Measurements from ENCODE around the gene CNNM1.

Gene CNNM1

GRCh38 chr10:99329304-99329553 lies at the start of gene CNNM1:
CNNM1 (plus strand) TSS chr10:99329356; CDS start chr10:99329388, 32 bp downstream.
- no peak for DNase-seq (ENCODE audit: low read depth)

- DNase-seq (ENCODE audit: low read depth), result no peak
These were observed 49.5 kb upstream of the CNNM1 start for GRCh38 chr10:99279626-99280111.

DNA sequence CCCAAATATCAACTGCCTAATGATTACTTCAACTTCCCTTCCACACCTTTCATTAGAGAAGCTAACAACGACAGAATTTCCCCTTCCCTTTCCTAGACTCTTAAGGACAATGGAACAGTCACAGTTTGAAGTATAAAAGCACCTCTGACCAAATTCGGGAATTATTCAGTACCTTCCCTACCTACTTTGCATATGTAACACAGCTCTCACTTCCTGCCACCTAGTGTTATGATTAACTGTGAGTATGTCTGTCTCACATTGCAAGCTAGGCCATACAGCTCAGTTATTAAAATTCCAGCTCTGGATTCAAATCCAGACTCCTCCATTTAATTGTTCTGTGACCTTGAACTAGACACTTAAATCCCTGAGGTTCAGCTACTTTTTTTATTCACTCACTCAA lies 48.7 kb upstream of the CNNM1 start:
- DNase-seq (ENCODE audit: low read depth), result no peak

DNA sequence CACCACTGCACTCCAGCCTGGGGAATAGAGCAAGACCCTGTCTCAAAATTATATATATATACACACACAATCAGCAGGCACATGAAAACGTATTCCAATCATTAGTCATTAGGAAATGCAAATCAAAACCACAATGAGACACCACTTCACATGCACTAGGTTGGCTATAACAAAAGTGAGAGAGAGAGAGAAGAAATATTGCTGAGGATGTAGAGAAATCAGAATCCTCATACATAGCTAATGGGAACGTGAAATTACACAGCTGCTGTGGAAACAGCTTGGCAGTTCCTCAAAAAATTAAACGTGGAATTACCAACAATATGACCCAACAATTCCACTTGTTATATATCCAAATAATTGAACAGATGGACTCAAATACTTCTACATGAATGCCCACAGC lies 43.3 kb upstream of the CNNM1 start:
- DNase-seq (ENCODE audit: low read depth), result no peak

- DNase-seq (ENCODE audit: low read depth), result no peak
These were observed 38.9 kb upstream of the CNNM1 start for GRCh38 chr10:99290306-99290705.

DNA sequence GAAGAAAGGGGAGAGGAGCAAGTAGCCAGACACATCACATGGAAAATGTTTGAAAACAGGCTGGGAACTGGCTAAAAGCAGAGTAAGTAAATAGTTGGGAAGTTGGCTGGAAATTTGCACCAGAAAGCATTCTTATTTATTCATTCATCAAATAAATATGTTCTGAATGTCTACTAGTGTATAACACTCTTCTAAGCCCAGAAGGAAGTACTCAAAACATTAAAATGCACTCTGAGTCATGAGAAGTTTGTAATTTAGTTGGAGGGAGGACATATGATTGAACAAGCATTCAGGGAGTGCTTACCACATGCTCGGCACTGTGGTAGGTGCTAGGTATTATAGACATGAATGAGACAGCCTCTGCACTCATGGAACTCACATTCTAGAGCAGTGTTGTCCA lies 37.0 kb upstream of the CNNM1 start:
- DNase-seq (ENCODE audit: low read depth), result no peak

DNA sequence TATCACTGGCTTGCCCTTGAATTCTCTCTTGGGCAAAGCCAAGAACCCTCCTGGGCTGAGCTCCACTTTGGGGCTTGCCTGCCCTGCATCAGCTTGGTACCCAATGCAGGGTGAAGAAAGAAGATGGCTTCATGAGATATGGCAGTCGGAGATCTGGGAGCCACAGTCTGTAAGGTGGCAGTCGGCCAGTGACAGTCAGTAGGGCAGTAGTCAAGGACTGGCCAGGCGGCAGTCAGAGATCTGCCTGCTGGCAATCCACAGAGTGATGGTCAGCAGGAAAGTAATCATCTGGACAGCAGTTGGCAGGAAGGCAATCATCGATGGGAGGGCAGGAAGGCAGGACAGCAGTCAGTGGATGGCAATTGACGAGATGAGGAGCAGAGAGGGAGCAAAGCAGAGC lies 32.6 kb upstream of the CNNM1 start:
- DNase-seq (ENCODE audit: low read depth), result no peak

DNA sequence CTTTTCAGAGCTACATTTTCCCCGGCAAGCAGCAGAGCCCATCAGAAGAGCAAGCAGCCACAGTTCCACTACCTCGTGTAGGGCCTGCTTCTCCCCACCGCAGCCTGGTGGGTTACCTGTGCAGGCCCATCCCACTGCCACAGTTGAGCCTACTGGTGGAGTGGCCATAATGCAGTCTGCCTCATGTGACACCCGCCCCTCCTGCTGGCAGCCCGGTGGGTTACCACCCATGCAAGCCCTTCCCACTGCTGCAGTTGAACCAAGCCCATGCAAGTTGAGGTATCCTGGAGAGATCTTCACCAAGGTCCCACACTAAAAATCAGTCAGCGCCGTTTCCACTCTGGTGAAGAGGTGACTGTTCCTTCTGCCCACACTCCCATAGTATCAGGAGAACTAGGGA lies 32.1 kb upstream of the CNNM1 start:
- DNase-seq (ENCODE audit: low read depth), result no peak

DNA sequence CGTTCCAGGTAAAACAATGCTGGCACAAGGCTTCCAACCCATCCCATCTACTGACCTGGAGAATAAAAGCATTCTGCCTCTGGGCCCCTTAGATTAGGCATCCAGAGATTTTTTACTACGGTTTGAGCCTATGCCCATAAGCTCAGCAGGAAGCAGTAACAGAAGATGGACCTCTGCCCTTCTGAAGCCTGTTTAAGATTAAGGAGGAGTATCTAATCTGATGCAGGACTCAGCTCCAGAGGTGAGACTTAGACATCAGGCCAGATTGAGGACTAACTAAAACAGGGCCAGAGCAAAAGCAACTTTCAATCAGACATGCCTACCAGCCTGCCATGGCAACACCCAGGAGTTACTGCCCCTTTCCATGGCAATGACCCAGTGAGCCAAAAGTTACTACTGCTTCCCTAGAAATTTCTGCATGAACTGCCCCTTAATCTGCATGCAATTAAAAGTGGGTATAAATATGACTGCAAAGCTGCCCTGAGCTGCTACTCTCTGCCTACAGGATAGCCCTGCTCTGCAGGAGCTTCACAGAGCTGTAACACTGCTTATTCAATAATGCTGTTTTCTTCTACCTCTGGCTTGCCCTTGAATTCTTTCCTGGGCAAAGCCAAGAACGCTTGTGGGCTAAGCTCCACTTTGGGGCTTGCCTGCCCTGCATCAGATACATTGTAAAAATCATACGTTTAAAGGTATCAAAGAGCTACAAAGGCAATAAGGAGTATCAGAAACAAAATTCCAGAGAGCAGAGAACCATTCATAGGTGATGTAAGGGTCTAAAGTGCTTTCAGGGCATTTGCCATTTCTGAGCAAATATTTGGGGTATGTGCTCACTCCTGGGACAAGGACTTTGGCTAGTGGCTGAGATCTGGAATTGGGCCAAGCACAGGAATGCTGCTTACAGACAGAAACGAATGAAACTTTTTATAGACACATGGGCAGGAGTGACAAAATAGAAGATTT lies 25.0 kb upstream of the CNNM1 start:
- no peak for DNase-seq (ENCODE audit: low read depth)

DNA sequence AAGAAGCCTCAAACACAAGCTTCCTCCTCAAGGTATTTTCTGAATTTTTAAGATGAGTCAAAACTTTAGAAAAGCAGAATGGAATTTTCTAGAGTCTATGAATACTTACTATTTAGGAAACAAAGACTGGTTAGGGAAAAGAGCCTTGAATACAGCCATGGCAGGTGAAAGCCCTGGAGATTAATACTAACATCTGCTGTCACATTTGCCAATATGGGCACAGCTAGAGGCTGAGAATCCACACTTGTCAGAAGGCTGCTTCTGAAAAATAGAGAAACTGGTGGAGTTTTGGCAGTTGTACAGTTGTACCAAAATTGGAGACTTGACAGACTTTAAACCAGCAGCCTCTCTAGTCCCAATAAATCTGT lies 24.3 kb upstream of the CNNM1 start:
- DNase-seq (ENCODE audit: low read depth), result no peak

DNA sequence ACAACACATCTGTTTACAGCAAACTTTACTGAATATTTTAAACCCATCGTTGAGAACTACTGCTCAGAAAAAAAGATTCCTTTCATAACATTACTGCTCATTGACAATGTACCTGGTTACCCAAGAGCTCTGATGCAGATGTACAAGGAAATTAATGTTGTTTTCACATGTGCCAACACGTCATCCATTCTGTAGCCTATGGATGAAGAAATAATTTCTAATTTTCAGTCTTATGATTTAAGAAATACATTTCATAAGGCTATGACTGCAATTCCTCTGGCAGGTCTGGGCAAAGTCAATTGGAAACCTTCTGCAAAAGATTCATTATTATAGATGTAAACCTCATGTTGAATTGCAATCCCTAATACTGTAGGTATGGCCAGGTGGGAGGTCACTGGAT lies 16.7 kb upstream of the CNNM1 start:
- no peak for DNase-seq (ENCODE audit: low read depth)

- no peak for DNase-seq (ENCODE audit: low read depth)
These were observed 13.3 kb upstream of the CNNM1 start for GRCh38 chr10:99315853-99316252.

DNA sequence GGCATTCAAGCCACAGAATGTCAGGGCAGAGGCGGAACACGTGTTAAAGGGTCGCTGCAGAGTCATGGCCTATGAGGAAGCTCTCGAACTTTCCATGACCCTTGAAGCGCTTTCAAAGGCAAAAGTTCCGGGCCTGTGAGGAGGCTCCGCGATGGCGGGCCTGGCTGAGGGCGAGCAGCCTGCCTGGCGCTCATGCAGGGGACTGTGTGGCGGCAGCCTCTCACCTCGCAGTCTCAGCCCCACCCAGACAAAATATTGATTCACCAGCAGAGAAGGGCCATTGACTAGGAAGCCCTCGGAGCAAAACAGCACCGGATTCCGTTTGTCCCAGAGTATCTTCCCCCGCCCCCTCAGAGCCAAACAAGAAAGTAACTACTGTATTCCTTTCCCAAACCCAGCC lies 12.8 kb upstream of the CNNM1 start:
- DNase-seq (ENCODE audit: low read depth), result no peak

GRCh38 chr10:99318048-99318447 lies 11.1 kb upstream of the CNNM1 start:
- no peak for DNase-seq (ENCODE audit: low read depth)

- no peak for DNase-seq (ENCODE audit: low read depth)
These were observed 10.7 kb upstream of the CNNM1 start for GRCh38 chr10:99318475-99318874.

DNA sequence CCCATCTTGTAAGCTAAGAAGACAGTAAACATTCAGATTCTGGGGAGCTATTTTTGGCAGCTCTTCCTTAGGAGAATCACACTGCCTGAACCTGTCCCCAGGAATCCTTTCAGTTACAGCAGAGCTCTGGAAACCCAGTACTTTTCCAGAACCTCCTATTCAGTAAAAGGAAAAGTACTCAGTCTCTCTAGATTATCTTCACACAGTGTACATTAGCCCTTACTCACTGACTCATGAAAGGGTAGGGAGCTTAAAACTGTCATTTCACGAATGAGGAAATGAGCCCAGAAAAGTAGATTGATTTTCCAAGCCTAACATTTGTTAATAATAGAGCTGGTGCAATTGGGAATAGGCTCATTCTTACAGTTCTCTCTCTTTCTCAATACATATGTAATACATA lies 3.9 kb upstream of the CNNM1 start:
- no peak for DNase-seq (ENCODE audit: low read depth)

GRCh38 chr10:99326871-99327270 lies 2.3 kb upstream of the CNNM1 start:
- no peak for DNase-seq (ENCODE audit: low read depth)

GRCh38 chr10:99328579-99329303 lies 415 bp upstream of the CNNM1 start:
- no peak for DNase-seq (ENCODE audit: low read depth)

DNA sequence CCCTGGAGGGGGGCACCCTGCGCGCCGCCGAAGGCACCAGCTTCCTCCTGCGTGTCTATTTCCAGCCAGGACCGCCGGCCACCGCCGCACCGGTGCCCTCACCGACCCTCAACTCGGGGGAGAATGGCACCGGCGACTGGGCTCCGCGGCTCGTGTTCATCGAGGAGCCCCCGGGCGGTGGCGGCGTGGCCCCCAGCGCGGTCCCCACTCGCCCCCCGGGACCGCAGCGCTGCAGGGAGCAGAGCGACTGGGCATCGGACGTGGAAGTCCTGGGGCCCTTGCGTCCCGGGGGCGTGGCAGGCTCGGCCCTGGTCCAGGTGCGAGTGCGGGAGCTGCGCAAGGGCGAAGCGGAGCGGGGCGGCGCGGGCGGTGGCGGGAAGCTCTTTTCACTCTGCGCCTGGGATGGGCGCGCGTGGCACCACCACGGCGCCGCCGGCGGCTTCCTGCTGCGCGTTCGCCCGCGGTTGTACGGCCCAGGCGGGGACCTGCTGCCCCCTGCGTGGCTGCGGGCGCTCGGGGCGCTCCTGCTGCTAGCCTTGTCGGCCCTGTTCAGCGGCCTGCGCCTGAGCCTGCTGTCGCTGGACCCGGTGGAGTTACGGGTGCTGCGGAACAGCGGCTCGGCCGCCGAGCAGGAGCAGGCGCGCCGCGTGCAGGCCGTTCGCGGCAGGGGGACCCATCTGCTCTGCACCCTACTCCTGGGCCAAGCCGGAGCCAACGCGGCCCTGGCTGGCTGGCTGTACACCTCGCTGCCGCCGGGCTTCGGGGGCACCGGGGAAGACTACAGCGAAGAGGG lies 594 bp downstream of the CNNM1 start:
- DNase-seq (ENCODE audit: low read depth), result no peak

GRCh38 chr10:99330347-99330924 lies 1.3 kb downstream of the CNNM1 start:
- no peak for DNase-seq (ENCODE audit: low read depth)

DNA sequence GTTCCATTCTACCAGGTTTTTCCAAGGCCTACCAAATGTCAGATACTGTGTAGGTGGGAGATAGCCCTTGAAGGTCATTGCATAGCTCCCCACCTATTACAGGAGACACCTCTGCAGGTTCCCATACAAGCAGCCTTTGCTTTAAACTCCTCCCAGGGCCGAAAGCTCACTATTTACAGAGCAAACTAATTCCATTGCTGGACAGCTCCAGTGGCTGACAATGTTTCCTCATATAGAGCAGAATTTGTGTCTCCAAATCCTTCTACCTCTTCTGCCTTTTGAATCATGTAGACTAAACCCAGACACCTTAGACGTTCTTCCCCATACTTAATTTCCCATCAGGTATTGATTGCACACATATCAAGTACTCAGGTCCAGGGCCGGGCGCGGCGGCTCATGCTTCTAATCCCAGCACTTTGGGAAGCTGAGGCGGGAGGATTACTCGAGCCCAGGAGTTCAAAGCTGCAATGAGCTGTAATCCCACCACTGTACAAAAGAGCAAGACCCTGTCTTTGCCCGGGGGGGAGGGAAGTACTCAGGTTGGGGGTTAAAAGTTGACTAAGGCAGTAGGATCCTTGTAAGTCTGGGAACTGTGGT lies 2.1 kb downstream of the CNNM1 start:
- no peak for DNase-seq (ENCODE audit: low read depth)

- DNase-seq (ENCODE audit: low read depth), result no peak
These were observed 8.2 kb downstream of the CNNM1 start for GRCh38 chr10:99337311-99337811.

All from stimulated activated CD8-positive, alpha-beta memory T cell treated with anti-CD3 and anti-CD28 coated beads, Interleukin-15, amount 100 ng/mL, for 1 hour (primary cell).